HL-60 (cell line): Measurements from ENCODE around the gene MAGI3.
"Not testable (repeated sequence)": the region's sequence is repeated elsewhere in the genome, so short reads cannot be mapped to it uniquely, and the experiment has no call there.

Experiments used
- GABPA ChIP-seq: IDR thresholded peaks from 2 replicates; pipeline ENCODE4 v1.6.1; 2012; ENCODE audit warnings: low read depth
- POLR2AphosphoS5 ChIP-seq: IDR thresholded peaks from 2 replicates; pipeline ENCODE4 v1.6.1; 2012; ENCODE audit warnings: low read depth
- REST ChIP-seq: IDR thresholded peaks from 2 replicates; pipeline ENCODE4 v1.6.1; 2012; ENCODE audit warnings: low read depth; ENCODE audit not compliant: insufficient replicate concordance
- SPI1 ChIP-seq: IDR thresholded peaks from 2 replicates; pipeline ENCODE4 v1.6.1; 2012; ENCODE audit warnings: low read depth, mild to moderate bottlenecking, borderline replicate concordance
- TF ChIP-seq, protein P1 (sequence below): IDR thresholded peaks from one replicate; pipeline ENCODE4 v1.5.1; 2011; ENCODE audit warnings: low read length, control low read depth, inconsistent platforms; ENCODE audit not compliant: insufficient read depth

DNA sequence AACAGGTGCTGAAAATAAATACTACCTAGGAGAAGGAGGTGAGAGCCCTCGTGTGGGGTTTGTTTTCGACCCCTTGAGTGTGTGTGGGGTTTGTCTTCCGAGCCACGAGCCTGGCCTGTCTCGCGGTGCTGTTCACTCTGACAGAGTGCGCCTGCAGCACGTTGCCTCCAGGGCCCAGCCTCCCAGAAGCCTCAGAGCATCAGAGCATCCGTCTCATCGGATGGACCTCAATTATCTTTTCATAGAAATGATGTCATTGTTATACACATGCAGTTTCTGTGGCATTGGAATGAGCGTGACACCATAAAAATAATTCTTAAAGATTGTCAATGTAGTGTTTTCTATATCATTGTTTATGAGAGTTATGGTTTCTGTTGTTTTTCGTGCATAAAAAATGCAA, 119.5 kb downstream of the MAGI3 start:
- not testable (repeated sequence) for TF ChIP-seq GABPA, SPI1, REST, POLR2AphosphoS5
- TF ChIP-seq, protein P1, sequence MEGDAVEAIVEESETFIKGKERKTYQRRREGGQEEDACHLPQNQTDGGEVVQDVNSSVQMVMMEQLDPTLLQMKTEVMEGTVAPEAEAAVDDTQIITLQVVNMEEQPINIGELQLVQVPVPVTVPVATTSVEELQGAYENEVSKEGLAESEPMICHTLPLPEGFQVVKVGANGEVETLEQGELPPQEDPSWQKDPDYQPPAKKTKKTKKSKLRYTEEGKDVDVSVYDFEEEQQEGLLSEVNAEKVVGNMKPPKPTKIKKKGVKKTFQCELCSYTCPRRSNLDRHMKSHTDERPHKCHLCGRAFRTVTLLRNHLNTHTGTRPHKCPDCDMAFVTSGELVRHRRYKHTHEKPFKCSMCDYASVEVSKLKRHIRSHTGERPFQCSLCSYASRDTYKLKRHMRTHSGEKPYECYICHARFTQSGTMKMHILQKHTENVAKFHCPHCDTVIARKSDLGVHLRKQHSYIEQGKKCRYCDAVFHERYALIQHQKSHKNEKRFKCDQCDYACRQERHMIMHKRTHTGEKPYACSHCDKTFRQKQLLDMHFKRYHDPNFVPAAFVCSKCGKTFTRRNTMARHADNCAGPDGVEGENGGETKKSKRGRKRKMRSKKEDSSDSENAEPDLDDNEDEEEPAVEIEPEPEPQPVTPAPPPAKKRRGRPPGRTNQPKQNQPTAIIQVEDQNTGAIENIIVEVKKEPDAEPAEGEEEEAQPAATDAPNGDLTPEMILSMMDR = not testable (repeated sequence)
